GM19193 (cell line): ENCODE measurements around the gene ATP5PO.

Experiments
- POLR2A ChIP-seq: IDR thresholded peaks from 4 replicates; pipeline ENCODE4 v1.6.1; 2011; ENCODE audit not compliant: insufficient read depth, insufficient read length; ENCODE audit errors: extremely low read depth

ATP5PO gene

DNA sequence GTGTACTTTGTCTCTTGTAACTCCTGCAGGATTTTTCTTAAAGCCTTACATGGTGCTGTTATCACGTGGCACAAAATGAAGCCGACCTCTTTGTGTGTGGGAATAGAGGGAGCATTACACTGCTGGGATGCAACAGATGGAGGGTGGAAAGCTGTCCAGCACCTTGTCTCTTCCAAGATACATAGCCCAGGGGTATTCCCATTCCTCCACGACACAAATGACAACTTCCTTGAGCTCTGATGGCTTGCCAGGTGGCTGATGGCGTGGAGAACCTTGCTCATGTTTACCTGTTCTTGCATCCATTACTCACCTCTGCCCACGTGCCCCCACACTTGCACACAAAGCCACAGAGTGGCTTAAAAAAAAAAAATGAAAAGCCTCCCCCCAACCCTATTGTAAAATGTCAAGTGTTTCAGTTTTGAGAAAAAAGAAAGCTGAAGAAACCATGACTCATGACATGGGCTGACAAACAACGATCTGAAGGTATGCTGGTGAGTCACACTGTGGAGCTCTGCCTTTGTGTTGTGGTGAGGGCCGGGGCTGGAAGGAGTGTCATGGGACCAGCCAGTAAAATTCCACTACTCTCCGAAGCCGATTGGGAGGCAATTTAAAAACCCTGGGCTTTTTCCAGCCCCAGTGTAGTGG is 32.0 kb upstream of the ATP5PO start:
- TF ChIP-seq POLR2A, result no peak

DNA sequence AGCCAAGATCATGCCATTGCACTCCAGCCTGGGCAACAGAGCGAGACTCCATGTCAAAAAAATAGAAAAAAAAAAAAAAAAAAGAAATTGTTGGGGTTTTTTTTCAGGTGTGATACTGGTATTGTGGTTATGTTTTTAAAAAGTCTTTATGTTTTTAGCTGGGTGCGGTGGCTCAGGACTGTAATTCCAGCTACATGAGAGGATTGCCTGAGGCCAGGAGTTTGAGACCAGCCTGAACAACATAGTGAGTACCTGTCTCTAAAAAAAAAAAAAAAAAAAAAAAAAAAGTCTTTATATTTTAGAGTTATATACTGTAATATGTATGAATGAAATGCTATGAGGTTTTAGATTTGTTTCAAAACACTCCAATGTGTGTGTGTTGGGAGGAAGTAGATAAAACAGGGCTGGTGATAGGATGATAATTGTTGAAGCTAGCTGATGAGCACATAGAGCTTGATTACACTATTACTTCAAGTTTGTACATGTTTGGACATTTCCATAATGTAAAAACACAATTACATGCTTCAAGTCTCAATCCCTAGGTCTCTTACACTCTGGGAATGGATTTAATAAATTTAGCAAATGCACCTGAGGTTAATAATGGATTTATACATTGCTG is 30.2 kb upstream of the ATP5PO start:
- TF ChIP-seq POLR2A, result no peak

DNA sequence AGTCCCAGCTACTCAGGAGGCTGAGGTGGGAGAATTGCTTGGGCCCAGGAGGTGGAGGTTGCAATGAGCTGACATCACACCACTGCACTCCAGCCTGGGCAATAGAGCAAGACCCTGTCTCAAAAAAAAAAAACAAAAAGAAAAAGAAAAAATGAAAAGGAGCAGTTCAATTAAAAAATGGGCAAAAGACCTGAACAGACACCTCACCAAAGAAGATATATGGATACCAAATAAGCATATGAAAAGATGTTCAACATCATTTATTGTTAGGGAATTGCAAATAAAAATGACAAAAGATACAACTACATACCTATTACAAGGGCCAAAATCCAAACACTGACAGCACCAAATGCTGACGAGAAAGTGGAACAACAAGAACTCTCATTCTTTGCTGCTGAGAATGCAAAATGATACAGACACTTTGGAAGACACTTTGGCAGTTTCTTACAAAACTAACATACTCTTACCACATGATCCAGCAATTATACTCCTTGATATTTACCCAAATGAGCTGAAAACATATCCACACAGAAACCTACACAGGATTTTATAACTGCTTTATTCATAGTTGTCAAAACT is 28.7 kb upstream of the ATP5PO start:
- TF ChIP-seq POLR2A, result no peak

DNA sequence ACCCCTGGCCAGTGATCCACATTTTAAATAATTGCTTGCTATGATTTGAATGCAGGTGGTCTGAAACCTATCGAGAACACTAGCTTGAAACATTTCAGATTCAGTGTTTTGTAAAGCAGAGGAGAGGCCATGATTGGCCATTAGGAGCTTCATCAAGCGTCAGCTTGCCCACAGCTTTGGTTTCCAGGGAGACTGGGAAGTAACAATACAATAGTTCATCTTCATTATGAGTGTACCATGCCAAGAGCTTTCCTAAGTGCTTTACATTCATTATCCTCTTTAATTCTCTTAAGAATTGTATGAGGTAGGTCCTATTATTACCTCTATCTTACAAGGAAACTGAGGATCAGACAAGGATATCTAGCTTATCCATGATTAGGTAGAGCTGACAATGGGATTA is 27.7 kb upstream of the ATP5PO start:
- TF ChIP-seq POLR2A, result no peak

DNA sequence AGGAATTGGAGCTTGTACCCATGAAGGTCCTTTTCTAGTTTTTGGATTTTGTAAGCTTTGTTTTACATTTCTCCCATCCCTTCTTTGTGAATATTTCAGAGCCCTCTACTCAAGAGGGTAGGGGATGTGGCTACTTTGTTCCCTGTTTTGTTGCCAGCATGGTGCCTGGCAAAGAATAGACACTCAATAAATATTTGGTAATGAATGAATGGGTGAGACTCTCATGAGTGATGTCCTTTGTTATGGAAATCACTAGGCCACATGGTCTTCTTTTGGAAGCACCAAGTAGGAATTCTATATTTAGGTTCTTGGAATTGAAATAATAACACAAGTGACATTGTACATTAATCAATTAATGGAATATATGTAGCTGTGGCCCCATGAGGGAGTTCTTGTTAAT is 26.8 kb upstream of the ATP5PO start:
- TF ChIP-seq POLR2A, result no peak

DNA sequence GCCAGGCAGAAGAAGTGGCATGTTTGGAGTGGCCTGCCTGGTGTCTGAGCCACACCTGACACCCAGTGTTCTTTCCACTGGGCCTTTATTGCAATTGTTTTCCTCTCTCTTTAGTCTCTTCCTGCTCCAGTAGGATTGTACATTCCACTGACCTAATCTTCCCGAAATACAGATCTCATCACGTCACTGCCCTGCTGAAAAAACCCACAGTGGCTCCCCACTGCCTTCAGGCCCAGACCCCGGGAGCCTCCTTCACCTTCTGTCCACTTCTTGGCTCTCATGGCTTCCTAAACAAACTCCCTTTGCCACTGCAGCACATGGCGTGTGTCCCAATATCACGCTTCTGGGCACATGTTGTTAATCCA is 25.3 kb upstream of the ATP5PO start:
- TF ChIP-seq POLR2A, result no peak

DNA sequence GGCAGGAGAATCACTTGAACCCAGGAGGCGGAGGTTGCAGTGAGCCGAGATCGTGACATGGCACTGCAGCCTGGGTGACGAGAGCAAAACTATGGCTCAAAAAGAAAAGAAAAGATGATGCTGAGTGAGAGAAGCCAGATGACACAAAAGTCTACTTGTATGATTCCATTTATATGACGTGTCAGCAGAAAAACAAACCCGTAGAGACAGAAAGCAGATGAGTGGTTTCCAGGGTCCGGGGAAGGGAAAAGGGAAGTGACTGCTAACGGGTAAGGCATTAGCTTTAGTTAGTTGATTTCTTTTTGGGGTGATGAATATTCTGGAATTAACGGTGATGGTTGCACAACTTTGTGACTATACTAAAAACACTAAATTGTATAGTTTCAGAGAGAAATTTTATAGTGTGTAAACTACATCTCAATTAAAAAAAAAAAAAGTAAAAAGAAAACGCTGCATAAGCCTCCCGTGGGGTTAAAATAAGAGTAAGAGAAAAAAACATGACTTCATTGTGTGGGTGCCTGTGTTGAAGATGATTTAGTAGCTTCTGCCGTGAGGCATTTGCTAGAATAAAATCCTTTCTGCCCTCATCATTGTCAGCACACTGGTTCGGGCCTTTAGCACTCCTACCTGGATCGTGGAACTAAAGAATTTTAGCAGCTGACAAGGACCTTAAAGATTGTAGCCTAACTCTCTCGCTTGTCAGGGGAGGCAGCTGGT is 24.7 kb upstream of the ATP5PO start:
- TF ChIP-seq POLR2A, result no peak

DNA sequence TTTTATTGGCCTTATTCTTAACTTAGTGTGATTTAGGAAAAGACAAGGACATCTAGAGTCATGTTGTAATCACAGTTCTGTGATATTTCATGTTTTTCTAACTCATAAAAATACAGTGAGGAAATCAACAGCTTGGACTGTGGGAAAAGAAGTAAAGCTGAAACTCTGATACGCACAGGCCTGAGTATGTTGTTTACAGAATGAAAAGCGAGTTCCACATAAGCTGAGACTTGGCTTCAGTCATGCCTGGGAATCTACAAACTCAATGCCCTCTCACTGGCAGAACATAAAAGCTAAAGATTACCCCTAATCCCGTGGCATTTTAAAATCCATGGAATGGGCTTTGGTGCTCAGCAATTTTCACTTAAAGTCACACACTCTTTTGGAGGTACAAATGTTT is 23.6 kb upstream of the ATP5PO start:
- no peak for TF ChIP-seq POLR2A

DNA sequence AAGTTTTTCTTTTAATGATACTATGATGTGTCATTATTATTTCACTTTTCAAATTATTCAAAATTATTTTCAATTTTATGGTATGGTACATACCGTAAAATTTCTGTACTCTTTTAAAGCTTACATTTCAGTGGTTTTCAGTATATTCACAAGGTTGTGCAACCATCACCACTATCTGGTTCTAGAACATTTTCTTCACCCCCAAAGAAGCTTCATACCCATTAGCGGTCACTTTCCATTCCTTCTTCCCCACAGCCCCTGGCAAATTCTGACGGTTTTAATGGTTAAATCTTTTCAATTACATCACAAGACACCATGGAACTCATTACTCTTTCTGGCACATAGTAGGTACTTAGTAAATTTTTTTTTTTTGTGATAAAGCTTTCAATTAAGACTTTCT is 22.8 kb upstream of the ATP5PO start:
- TF ChIP-seq POLR2A, result no peak

DNA sequence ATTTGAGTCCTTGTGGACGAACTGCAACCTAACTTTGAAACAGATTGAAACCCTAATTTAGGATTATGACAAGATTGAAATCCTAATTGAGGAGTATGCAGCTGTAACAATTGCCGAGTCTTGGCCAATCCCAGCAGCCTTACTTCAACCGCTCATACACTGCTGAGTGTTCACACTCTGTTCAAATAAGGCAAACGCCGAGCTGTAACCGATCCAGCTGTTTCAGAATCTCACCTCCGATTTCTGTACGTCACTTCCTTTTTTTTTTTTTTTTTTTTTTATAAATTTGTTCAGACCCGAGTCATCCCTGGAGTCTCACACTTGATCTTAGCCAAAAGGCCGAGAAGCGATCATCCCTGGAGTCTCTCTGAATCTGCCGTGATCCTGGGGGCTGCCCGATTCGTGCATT is 22.3 kb upstream of the ATP5PO start:
- no peak for TF ChIP-seq POLR2A

DNA sequence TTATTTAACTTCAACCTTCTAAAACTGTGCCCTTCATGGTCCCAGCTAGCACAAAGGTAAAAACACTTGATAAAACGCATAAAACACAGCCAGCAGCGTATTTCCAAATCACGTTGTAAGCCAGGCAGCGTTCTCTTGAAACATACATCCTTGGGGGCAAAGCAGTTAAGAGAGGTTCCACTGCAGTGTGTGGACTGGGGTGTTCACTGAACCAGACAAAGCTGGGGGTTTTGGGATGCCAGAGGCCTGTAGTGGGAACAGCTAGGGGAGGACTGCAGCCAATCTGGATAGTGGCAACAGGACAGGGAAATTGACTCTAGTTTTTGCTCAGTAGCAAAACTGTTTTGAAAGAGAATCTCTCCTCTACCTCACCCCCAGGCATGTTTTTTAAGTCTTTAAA is 21.5 kb upstream of the ATP5PO start:
- TF ChIP-seq POLR2A, result no peak

DNA sequence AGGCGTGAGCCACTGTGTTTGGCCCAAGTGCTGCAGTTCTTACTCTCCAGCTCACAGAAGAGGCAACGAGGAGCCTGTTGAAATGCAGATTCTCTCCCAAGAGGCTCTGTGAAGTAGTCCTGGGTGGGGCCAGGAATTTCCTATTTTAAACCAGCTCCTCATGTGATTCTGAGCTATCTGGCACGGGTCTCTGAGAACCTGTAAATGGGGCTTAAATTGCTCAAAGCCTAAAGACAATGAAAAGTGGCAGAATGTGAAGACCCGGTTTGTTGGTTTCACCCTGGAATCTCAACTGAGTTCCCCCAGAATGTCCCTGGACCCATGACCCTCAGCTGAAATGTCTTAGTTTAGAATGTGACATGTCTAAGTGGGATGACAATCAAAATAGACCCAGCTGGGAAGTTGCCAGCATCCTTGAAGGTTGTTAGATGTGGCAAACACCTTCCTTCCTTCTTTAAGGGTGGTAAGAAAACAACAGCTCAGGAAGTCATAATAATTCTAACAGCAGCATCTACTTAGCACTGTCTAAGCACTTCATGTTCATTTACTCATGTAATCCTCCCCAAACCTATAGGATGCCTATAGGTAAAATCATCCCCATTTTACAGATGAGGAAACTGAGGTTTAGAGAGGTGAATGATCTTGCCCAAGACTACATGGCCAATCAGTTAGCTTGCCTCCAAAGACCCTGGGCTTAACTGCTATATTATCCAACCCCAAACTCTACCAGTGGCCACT is 20.9 kb upstream of the ATP5PO start:
- TF ChIP-seq POLR2A, result no peak

DNA sequence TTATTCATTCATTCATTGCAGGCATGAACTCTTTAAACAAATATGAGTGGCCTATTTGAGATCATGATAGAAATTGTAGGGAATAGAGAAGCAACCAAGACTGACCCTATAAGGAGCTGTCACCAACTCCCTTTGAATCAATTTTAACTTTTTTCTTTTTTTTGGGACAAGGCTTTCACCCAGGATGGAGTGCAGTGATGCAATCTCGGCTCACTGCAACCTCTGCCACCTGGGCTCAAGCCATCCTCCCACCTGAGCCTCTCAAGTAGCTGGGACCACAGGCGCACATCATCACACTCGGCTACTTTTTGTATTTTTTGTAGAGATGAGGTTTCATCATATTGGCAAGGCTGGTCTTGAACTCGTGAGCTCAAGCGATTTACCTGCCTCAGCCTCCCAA is 17.1 kb upstream of the ATP5PO start:
- TF ChIP-seq POLR2A, result no peak

DNA sequence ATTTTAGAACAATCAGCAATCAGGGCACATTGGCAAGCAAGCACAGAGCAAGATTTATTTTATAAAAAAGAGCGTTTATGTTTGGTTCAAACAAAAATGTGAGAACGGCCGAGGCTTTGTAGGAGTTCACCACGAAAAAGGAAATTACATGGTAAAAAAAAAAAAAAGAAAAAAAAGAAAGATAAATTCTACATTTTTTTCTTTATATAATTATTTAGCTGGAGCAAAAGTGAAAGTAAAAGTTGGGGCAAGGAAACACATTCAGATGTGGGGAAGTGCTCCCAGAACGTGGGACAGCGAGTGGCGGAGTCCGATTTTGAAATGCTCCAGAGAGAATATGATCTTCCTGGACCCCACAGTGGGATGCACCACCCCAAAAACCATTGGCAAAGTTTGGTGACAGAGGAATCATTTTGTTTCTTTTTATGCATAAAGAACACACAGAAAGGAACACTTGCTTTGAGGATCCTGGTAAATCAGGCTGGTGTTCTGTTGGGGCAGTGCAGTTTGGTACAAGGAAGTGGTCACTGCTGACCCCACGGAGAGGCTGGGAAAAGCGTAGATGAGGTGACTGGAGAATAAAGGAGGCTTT is 16.3 kb upstream of the ATP5PO start:
- no peak for TF ChIP-seq POLR2A

DNA sequence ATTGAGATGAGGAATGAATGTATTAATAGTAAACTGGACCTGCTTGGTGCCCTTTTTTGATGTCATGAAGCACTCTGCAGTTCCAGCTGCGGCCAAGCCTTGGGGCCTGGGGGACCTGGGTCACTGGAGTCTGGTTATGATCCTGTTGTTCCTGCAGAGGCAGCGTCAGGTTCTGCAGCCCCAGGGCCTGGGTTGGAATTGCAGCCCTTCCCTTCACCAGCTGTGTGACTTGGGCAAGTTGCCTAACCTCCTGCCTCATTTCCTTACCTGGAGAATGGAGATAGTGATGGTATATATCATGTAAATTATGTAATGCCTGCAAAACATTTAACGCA is 9.1 kb upstream of the ATP5PO start:
- TF ChIP-seq POLR2A, result no peak
